H1 (cell line): Measurements from ENCODE around the gene TBC1D22A. TPM values are rescaled to one million over a fixed set of nuclear protein-coding genes. Genes with fewer than 3 reads are reported as not detected.

ENCODE experiments used
- BACH1 ChIP-seq: IDR thresholded peaks from 2 replicates; pipeline ENCODE4 v1.6.1; 2012; ENCODE audit warnings: low read length, improper control_type of control experiment
- GTF2F1 ChIP-seq: IDR thresholded peaks from 2 replicates; pipeline ENCODE4 v1.6.1; 2012; ENCODE audit warnings: low read depth, low read length, improper control_type of control experiment, borderline replicate concordance
- RFX5 ChIP-seq: IDR thresholded peaks from 2 replicates; pipeline ENCODE4 v1.6.1; 2011; ENCODE audit warnings: low read depth, low read length, improper control_type of control experiment, borderline replicate concordance
- RXRA ChIP-seq: IDR thresholded peaks from 2 replicates; pipeline ENCODE4 v1.6.1; 2011; ENCODE audit warnings: low read depth, mild to moderate bottlenecking, low read length, moderate library complexity; ENCODE audit not compliant: insufficient read depth
- SIRT6 ChIP-seq: IDR thresholded peaks from one replicate; pipeline ENCODE4 v1.7.1; 2012; ENCODE audit warnings: low read length, inconsistent platforms
- polyA plus RNA-seq, 7 experiments: library from polyadenylated mRNA; depleted of rRNA in 3 of 7; stranded (reverse) in 5 of 7; unstranded in 2 of 7; fragments of >200 nt in 5 of 7; fragments of 200-250 nt in 2 of 7; gene quantifications; 1 replicate in 5 of 7; 2 replicates in 1 of 7; 4 replicates in 1 of 7; pipeline versions ENCODE4 v1.2.1 to v1.2.3, GENCODE V29; 2011 to 2013; ENCODE audit warnings: missing spikeins in 2 of 7, mixed read lengths in 2 of 7
- total RNA-seq: library from RNA; stranded (reverse); fragmentation: NEBNext Ultra II Directional; extraction: Animal tissue kit (Norgen Biotek cat#: 25700); gene quantifications from 2 replicates; pipeline ENCODE4 v1.2.1, GENCODE V29; 2021
- TF ChIP-seq, protein P1 (sequence below): fragments of 300-600 bp; sonication (generic); IDR thresholded peaks from 2 replicates; pipeline ENCODE4 v1.7.1; 2012; ENCODE audit warnings: low read length, moderate library complexity, mild to moderate bottlenecking, inconsistent platforms; ENCODE audit not compliant: insufficient replicate concordance
- TF ChIP-seq, protein P2 (sequence below): IDR thresholded peaks from 2 replicates; pipeline ENCODE4 v1.6.1; 2012; ENCODE audit warnings: inconsistent platforms
- TF ChIP-seq, protein P3 (sequence below), 3 experiments: IDR thresholded peaks; 1 replicate in 2 of 3; 2 replicates in 1 of 3; pipeline versions ENCODE4 v1.5.1 to v1.6.1; 2011; ENCODE audit warnings: low read length in 3 of 3, mild to moderate bottlenecking in 3 of 3, inconsistent platforms in 2 of 3, low read depth in 1 of 3, moderate library complexity in 1 of 3; ENCODE audit not compliant: insufficient read depth in 1 of 3; ENCODE audit errors: control extremely low read depth in 1 of 3

The TBC1D22A gene
- total and polyA plus RNA-seq, 2 of the 8 experiments (the other 6 are each of a cell fraction or from before 2014, with no cell fraction given) = 11.9 to 18.4 TPM

DNA sequence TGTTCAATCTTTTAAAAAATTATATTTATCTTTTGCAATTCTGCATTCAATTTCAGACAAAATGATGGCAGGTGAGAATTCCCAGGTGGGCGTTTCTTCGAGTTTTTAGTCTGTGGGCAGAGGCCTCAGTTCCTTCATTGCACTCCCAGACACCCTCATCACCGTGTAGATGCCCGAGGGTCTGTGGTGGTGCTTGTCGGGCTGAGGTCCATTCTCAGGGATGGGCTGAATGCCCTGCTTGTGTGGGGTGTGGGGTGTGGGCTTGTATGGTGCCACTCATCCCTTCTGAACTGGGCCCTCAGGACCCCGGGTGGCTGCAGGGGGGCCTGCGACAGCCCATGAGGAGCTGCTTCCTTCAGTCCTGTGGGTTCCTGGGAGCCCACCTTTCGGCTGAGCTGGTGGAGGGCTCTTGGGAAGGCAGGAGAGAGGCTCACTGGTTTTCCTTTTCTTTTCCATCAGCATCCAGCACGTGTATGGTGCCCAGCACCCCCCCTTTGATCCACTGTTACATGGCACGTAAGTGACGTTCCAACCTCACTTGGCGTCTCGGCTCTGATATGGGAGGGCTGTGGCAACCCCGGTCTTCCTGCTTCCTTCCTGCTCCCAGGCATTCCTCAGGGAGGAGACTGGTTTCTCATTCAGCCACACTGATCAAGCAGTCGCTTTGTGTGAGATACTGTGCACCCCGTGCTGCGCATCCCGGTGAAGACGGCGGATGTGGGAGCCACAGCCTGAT lies 29.8 kb downstream of the TBC1D22A start (continued):
- TF ChIP-seq, protein P1, sequence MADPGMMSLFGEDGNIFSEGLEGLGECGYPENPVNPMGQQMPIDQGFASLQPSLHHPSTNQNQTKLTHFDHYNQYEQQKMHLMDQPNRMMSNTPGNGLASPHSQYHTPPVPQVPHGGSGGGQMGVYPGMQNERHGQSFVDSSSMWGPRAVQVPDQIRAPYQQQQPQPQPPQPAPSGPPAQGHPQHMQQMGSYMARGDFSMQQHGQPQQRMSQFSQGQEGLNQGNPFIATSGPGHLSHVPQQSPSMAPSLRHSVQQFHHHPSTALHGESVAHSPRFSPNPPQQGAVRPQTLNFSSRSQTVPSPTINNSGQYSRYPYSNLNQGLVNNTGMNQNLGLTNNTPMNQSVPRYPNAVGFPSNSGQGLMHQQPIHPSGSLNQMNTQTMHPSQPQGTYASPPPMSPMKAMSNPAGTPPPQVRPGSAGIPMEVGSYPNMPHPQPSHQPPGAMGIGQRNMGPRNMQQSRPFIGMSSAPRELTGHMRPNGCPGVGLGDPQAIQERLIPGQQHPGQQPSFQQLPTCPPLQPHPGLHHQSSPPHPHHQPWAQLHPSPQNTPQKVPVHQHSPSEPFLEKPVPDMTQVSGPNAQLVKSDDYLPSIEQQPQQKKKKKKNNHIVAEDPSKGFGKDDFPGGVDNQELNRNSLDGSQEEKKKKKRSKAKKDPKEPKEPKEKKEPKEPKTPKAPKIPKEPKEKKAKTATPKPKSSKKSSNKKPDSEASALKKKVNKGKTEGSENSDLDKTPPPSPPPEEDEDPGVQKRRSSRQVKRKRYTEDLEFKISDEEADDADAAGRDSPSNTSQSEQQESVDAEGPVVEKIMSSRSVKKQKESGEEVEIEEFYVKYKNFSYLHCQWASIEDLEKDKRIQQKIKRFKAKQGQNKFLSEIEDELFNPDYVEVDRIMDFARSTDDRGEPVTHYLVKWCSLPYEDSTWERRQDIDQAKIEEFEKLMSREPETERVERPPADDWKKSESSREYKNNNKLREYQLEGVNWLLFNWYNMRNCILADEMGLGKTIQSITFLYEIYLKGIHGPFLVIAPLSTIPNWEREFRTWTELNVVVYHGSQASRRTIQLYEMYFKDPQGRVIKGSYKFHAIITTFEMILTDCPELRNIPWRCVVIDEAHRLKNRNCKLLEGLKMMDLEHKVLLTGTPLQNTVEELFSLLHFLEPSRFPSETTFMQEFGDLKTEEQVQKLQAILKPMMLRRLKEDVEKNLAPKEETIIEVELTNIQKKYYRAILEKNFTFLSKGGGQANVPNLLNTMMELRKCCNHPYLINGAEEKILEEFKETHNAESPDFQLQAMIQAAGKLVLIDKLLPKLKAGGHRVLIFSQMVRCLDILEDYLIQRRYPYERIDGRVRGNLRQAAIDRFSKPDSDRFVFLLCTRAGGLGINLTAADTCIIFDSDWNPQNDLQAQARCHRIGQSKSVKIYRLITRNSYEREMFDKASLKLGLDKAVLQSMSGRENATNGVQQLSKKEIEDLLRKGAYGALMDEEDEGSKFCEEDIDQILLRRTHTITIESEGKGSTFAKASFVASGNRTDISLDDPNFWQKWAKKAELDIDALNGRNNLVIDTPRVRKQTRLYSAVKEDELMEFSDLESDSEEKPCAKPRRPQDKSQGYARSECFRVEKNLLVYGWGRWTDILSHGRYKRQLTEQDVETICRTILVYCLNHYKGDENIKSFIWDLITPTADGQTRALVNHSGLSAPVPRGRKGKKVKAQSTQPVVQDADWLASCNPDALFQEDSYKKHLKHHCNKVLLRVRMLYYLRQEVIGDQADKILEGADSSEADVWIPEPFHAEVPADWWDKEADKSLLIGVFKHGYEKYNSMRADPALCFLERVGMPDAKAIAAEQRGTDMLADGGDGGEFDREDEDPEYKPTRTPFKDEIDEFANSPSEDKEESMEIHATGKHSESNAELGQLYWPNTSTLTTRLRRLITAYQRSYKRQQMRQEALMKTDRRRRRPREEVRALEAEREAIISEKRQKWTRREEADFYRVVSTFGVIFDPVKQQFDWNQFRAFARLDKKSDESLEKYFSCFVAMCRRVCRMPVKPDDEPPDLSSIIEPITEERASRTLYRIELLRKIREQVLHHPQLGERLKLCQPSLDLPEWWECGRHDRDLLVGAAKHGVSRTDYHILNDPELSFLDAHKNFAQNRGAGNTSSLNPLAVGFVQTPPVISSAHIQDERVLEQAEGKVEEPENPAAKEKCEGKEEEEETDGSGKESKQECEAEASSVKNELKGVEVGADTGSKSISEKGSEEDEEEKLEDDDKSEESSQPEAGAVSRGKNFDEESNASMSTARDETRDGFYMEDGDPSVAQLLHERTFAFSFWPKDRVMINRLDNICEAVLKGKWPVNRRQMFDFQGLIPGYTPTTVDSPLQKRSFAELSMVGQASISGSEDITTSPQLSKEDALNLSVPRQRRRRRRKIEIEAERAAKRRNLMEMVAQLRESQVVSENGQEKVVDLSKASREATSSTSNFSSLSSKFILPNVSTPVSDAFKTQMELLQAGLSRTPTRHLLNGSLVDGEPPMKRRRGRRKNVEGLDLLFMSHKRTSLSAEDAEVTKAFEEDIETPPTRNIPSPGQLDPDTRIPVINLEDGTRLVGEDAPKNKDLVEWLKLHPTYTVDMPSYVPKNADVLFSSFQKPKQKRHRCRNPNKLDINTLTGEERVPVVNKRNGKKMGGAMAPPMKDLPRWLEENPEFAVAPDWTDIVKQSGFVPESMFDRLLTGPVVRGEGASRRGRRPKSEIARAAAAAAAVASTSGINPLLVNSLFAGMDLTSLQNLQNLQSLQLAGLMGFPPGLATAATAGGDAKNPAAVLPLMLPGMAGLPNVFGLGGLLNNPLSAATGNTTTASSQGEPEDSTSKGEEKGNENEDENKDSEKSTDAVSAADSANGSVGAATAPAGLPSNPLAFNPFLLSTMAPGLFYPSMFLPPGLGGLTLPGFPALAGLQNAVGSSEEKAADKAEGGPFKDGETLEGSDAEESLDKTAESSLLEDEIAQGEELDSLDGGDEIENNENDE = no peak
- TF ChIP-seq BACH1 = no peak
- no peak for TF ChIP-seq SIRT6
- no peak for TF ChIP-seq RFX5
- TF ChIP-seq, protein P2, sequence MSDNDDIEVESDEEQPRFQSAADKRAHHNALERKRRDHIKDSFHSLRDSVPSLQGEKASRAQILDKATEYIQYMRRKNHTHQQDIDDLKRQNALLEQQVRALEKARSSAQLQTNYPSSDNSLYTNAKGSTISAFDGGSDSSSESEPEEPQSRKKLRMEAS = no peak
- TF ChIP-seq GTF2F1 = no peak
- TF ChIP-seq RXRA = no peak
- TF ChIP-seq, protein P3, sequence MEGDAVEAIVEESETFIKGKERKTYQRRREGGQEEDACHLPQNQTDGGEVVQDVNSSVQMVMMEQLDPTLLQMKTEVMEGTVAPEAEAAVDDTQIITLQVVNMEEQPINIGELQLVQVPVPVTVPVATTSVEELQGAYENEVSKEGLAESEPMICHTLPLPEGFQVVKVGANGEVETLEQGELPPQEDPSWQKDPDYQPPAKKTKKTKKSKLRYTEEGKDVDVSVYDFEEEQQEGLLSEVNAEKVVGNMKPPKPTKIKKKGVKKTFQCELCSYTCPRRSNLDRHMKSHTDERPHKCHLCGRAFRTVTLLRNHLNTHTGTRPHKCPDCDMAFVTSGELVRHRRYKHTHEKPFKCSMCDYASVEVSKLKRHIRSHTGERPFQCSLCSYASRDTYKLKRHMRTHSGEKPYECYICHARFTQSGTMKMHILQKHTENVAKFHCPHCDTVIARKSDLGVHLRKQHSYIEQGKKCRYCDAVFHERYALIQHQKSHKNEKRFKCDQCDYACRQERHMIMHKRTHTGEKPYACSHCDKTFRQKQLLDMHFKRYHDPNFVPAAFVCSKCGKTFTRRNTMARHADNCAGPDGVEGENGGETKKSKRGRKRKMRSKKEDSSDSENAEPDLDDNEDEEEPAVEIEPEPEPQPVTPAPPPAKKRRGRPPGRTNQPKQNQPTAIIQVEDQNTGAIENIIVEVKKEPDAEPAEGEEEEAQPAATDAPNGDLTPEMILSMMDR (IDR thresholded peaks at IDR 0.05; ENCODE audit: control extremely low read depth in 1 of 3, insufficient read depth in 1 of 3, low read depth in 1 of 3, low read length in 3 of 3) = no peak
